Transverse colon (tissue), 4 donors: ENCODE data around the gene WDR76. TPM values are rescaled to one million over a fixed set of nuclear protein-coding genes. Genes with fewer than 3 reads are reported as not detected.

Experiments used
- DNase-seq: peaks from one replicate; pipeline ENCODE4 v3.0.0-alpha.2; 2019
- H3K27ac ChIP-seq, 4 donors: fragments of 200-600 bp; sonication (generic); 2 replicates each; pipeline ENCODE4 v1.5.1; 2016 to 2018; ENCODE audit warnings: inconsistent platforms in 4 of 4
- H3K27me3 ChIP-seq: fragments of 200-600 bp; sonication (generic); 2 replicates; pipeline ENCODE4 v1.5.1; 2017; ENCODE audit warnings: inconsistent platforms
- H3K36me3 ChIP-seq, 4 donors: fragments of 200-600 bp; sonication (generic); 2 replicates each; pipeline ENCODE4 v1.5.1; 2017 to 2019; ENCODE audit warnings: inconsistent platforms in 4 of 4
- H3K4me1 ChIP-seq, 4 donors: fragments of 200-600 bp; sonication (generic); 2 replicates each; pipeline ENCODE4 v1.5.1; 2017 to 2020; ENCODE audit warnings: inconsistent platforms in 4 of 4
- H3K4me3 ChIP-seq, 4 donors: fragments of 200-600 bp; sonication (generic); 1 replicate in 1 of 4; 2 replicates in 3 of 4; pipeline versions ENCODE4 v1.5.1 to v1.6.1; 2017 to 2019; ENCODE audit warnings: inconsistent platforms in 4 of 4
- H3K9me3 ChIP-seq, 2 donors: fragments of 200-600 bp; sonication (generic); 2 replicates each; pipeline ENCODE4 v1.5.1; 2017 to 2019; ENCODE audit warnings: inconsistent platforms in 2 of 2
- EP300 ChIP-seq: sonication (generic); formaldehyde crosslinking; IDR thresholded peaks from one replicate; pipeline ENCODE4 v1.6.1; 2017; ENCODE audit warnings: antibody characterized with exemption, low read depth
- POLR2A ChIP-seq: fragments of 450-650 bp; IDR thresholded peaks from one replicate; pipeline ENCODE4 v1.6.1; 2016; ENCODE audit warnings: antibody characterized with exemption, mild to moderate bottlenecking, moderate library complexity
- POLR2AphosphoS5 ChIP-seq, 3 donors: sonication (generic); formaldehyde crosslinking; IDR thresholded peaks; one replicate each; pipeline ENCODE4 v1.6.1; 2016; ENCODE audit warnings: antibody characterized with exemption in 3 of 3
- WGBS, 2 donors: methylation state at CpG; one replicate each; pipeline ENCODE4 v1.1.5; 2018; ENCODE audit warnings: low coverage in 1 of 2; 5-methylcytosine and 5-hydroxymethylcytosine counted together
- in situ Hi-C, 4 donors: fragments of 200-750 bp; cut with MboI; loops; one replicate each; pipeline versions ENCODE4 v1.15.0 to v1.15.1; 2017; ENCODE audit warnings: low sequenced_read_pairs in 3 of 4, low pct_ligation_motif_present in 1 of 4, low pct_unique_long_range_greater_than_20kb in 1 of 4
- intact Hi-C: fragments of 100-400 bp; cut with DNase I; formaldehyde crosslinking; loops from one replicate; pipeline ENCODE4 v1.15.1; 2023; ENCODE audit warnings: low total_unique reads
- total RNA-seq, 4 donors: library from RNA; depleted of rRNA; stranded (reverse); fragments of >200 nt; gene quantifications; one replicate each; pipeline ENCODE4 v1.1.0, GENCODE V29; 2016
- TF ChIP-seq, protein P1 (sequence below), 5 experiments: fragments of 200-600 bp in 3 of 5; fragments of 450-650 bp in 2 of 5; sonication (generic) in 3 of 5; IDR thresholded peaks; 1 replicate in 2 of 5; 2 replicates in 3 of 5; pipeline ENCODE4 v1.5.1; 2016 to 2017; ENCODE audit warnings: antibody characterized with exemption in 5 of 5, inconsistent platforms in 3 of 5, mild to moderate bottlenecking in 2 of 5, moderate library complexity in 1 of 5

WDR76 gene
- total RNA-seq, 4 donors from 2014 or later, result 0.20 to 4.8 (median 2.7) TPM; not detected in 1

DNA sequence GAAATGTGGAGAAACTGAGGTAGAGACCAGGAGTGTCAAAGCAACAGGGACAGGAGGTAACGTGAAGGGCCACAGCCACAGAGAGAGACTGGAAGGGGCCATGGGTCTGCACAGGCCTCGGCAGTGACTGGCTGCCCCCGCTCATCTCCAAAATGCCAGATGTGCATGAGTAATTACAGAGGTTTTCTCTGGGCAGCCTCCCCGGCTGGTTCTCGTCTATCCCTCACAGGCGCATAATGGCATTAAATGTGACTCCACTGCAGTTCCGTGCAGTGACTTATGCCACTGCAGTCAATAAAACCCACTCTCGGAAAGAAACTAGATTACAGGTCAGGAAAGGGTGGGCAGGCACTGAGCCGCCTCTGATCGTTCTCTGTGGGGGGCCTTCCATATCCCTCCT lies 74.7 kb downstream of the WDR76 start:
- DNase-seq, result no peak
- no peaks in the 10 kb centered on the region for H3K4me1 ChIP-seq
- no peaks in the 10 kb centered on the region for H3K36me3 ChIP-seq
- H3K27ac ChIP-seq, result no peak overlapping the region
- no peak for TF ChIP-seq EP300
- TF ChIP-seq POLR2AphosphoS5 (IDR thresholded peaks at IDR 0.05), result no peak
- no peak for TF ChIP-seq POLR2A
- TF ChIP-seq, protein P1, sequence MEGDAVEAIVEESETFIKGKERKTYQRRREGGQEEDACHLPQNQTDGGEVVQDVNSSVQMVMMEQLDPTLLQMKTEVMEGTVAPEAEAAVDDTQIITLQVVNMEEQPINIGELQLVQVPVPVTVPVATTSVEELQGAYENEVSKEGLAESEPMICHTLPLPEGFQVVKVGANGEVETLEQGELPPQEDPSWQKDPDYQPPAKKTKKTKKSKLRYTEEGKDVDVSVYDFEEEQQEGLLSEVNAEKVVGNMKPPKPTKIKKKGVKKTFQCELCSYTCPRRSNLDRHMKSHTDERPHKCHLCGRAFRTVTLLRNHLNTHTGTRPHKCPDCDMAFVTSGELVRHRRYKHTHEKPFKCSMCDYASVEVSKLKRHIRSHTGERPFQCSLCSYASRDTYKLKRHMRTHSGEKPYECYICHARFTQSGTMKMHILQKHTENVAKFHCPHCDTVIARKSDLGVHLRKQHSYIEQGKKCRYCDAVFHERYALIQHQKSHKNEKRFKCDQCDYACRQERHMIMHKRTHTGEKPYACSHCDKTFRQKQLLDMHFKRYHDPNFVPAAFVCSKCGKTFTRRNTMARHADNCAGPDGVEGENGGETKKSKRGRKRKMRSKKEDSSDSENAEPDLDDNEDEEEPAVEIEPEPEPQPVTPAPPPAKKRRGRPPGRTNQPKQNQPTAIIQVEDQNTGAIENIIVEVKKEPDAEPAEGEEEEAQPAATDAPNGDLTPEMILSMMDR (IDR thresholded peaks at IDR 0.05), result no peak
- H3K27me3 ChIP-seq, result peaks cover 3% of the 10 kb centered on the region
- in situ Hi-C loops (loop anchor here in 3 of 4 donors (10.0 to 25.0 kb wide), 2 partner anchors 163 to 311 kb away; no protein-coding TSS in a partner anchor), intact Hi-C loops (no loop called here)
- no peak overlapping the region for H3K4me3 ChIP-seq
- H3K9me3 ChIP-seq, result no peaks in the 10 kb centered on the region
- WGBS, 2 donors, result 88 to 93% methylated on average over 6 to 10 of the region's 10 CpGs

GRCh38 chr15:43903864-43904290 lies 77.1 kb downstream of the WDR76 start:
- Histone ChIP-seq H3K36me3 (no peaks in the 10 kb centered on the region), H3K4me3 (no peak overlapping the region), H3K9me3 (no peaks in the 10 kb centered on the region), H3K27me3 (peaks cover 3% of the 10 kb centered on the region), H3K4me1 (no peaks in the 10 kb centered on the region), H3K27ac (no peak overlapping the region)
- DNase-seq, result peak; percentile 48
- no peak for TF ChIP-seq EP300
- TF ChIP-seq, protein P1 (IDR thresholded peaks at IDR 0.05), result peak; percentile 78 to 84 (median 84)
- no peak for TF ChIP-seq POLR2A
- no peak for TF ChIP-seq POLR2AphosphoS5 (IDR thresholded peaks at IDR 0.05)
- in situ Hi-C loops, result loop anchor here in 3 of 4 donors (10.0 to 25.0 kb wide), 2 partner anchors 161 to 308 kb away; no protein-coding TSS in a partner anchor
- intact Hi-C loops, result loop anchor here (2.0 kb wide), 1 partner anchor 163 kb away; no protein-coding TSS in a partner anchor
- WGBS, 2 donors, result 31% methylated on average over 8 of the region's 8 CpGs; no CpG with 5 or more reads in 1 of the 2 donors

GRCh38 chr15:43905755-43906154 lies 79.0 kb downstream of the WDR76 start:
- Histone ChIP-seq H3K36me3 (no peaks in the 10 kb centered on the region), H3K4me3 (no peak overlapping the region), H3K4me1 (no peaks in the 10 kb centered on the region), H3K9me3 (no peaks in the 10 kb centered on the region), H3K27me3 (peaks cover 3% of the 10 kb centered on the region), H3K27ac (no peak overlapping the region)
- TF ChIP-seq POLR2A (no peak), EP300 (no peak), POLR2AphosphoS5 (IDR thresholded peaks at IDR 0.05) (no peak)
- TF ChIP-seq, protein P1 (IDR thresholded peaks at IDR 0.05), result no peak
- intact Hi-C loops (no loop called here), in situ Hi-C loops (loop anchor here in 3 of 4 donors (10.0 to 25.0 kb wide), 2 partner anchors 159 to 307 kb away; no protein-coding TSS in a partner anchor)
- DNase-seq, result no peak
- WGBS, 2 donors, result 85 to 93% methylated on average over 2 to 7 of the region's 7 CpGs

DNA sequence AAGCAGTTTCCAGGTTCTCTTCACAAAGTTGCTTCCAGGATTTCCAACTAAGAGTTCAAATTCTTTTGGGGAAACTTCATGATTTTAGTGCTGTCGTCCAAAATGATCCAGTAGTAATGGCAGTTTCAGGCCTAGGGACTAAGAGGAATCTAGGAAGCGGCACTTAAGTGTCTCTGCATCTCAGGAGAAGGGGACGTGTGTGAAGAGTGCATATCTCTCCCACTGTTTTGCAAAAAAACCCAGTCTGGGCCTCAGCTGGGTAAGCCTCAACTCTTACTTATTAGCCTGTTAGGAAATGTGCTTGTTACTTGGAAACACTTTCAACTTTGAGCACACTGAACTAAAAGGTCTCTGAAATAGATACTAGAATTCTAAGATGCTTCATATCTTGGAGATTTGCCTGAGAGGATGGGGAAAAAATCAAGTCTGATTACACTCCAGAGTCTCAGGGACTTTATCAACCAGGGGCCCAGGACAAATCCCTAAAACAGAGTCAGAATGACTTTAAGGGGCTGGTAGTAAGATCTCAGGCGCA lies 81.8 kb downstream of the WDR76 start:
- intact Hi-C loops, result no loop called here
- no peak for DNase-seq

More for the DNA sequence above, 81.8 kb downstream of the WDR76 start:
- in situ Hi-C loops, result loop anchor here in 3 of 4 donors (10.0 to 25.0 kb wide), 2 partner anchors 156 to 304 kb away; no protein-coding TSS in a partner anchor
- TF ChIP-seq POLR2A, result no peak
- no peak for TF ChIP-seq POLR2AphosphoS5 (IDR thresholded peaks at IDR 0.05)
- TF ChIP-seq, protein P1 (IDR thresholded peaks at IDR 0.05), result no peak
- TF ChIP-seq EP300, result no peak
- Histone ChIP-seq H3K9me3 (no peaks in the 10 kb centered on the region), H3K27ac (no peak overlapping the region), H3K27me3 (peaks cover under 1% of the 10 kb centered on the region), H3K36me3 (no peaks in the 10 kb centered on the region), H3K4me3 (no peak overlapping the region), H3K4me1 (no peaks in the 10 kb centered on the region)
- 93% methylated on average over 4 of the region's 4 CpGs; no CpG with 5 or more reads in 1 of the 2 donors for WGBS, 2 donors
